GM23338 (cell line): ENCODE results near the gene SLC2A4RG. TPM values are rescaled to one million over a fixed set of nuclear protein-coding genes. Genes with fewer than 3 reads are reported as not detected.

Source experiments
- ATAC-seq: fragments of 200-7000 bp; cut with Tn5 transposase; 3 replicates; pipeline ENCODE4 v1.9.1; 2020
- DNase-seq: peaks from one replicate; pipeline ENCODE4 v3.0.0-alpha.2; 2015; ENCODE audit warnings: low spot score
- H2AFZ ChIP-seq: fragments of 200-600 bp; sonication (generic); 2 replicates; pipeline ENCODE4 v1.8.0; 2016; ENCODE audit warnings: antibody characterized with exemption, mild to moderate bottlenecking, moderate library complexity
- H3F3A ChIP-seq: fragments of 200-600 bp; sonication (generic); replicated peaks from 2 replicates; pipeline ENCODE4 v1.8.0; 2017; ENCODE audit warnings: antibody characterized with exemption, mixed run types, low read depth
- H3K27ac ChIP-seq: fragments of 200-600 bp; sonication (generic); 2 replicates; pipeline ENCODE4 v1.6.1; 2016; ENCODE audit warnings: low read depth
- H3K27me3 ChIP-seq: fragments of 200-600 bp; sonication (generic); 2 replicates; pipeline ENCODE4 v1.8.0; 2016; ENCODE audit warnings: mild to moderate bottlenecking, mixed run types, moderate library complexity; ENCODE audit not compliant: insufficient read depth
- H3K36me3 ChIP-seq: fragments of 200-600 bp; sonication (generic); 2 replicates; pipeline ENCODE4 v1.8.0; 2016; ENCODE audit warnings: mild to moderate bottlenecking; ENCODE audit not compliant: insufficient read depth
- H3K4me1 ChIP-seq: fragments of 200-600 bp; sonication (generic); 2 replicates; pipeline ENCODE4 v1.8.0; 2016; ENCODE audit warnings: mild to moderate bottlenecking, moderate library complexity; ENCODE audit not compliant: insufficient read depth
- H3K4me2 ChIP-seq: fragments of 200-600 bp; sonication (generic); 2 replicates; pipeline ENCODE4 v1.7.1; 2017; ENCODE audit warnings: mixed run types
- H3K4me3 ChIP-seq: fragments of 200-600 bp; sonication (generic); 2 replicates; pipeline ENCODE4 v1.6.1; 2016; ENCODE audit warnings: mixed run types
- H3K79me2 ChIP-seq: fragments of 200-600 bp; sonication (generic); replicated peaks from 2 replicates; pipeline ENCODE4 v1.8.0; 2017; ENCODE audit warnings: mild to moderate bottlenecking; ENCODE audit not compliant: insufficient read depth
- H3K9me2 ChIP-seq: fragments of 200-600 bp; sonication (generic); 2 replicates; pipeline ENCODE4 v1.8.0; 2017; ENCODE audit not compliant: insufficient read depth
- H4K20me1 ChIP-seq: fragments of 200-600 bp; sonication (generic); replicated peaks from 2 replicates; pipeline ENCODE4 v1.8.0; 2017; ENCODE audit warnings: mild to moderate bottlenecking; ENCODE audit not compliant: insufficient read depth
- H3K27ac Mint-ChIP-seq: 2 replicates; pipeline ENCODE4 v1.8.0; 2020; ENCODE audit warnings: inconsistent platforms, mild to moderate bottlenecking, moderate library complexity, mixed read lengths
- H3K27me3 Mint-ChIP-seq: 3 replicates; pipeline ENCODE4 v1.8.0; 2022; ENCODE audit warnings: low read depth, mild to moderate bottlenecking, moderate library complexity, mixed read lengths, inconsistent platforms; ENCODE audit not compliant: insufficient read depth, poor library complexity
- H3K36me3 Mint-ChIP-seq: 3 replicates; pipeline ENCODE4 v1.8.0; 2021; ENCODE audit warnings: low read depth, mild to moderate bottlenecking, inconsistent platforms, moderate library complexity, mixed read lengths
- H3K4me1 Mint-ChIP-seq: 3 replicates; pipeline ENCODE4 v1.8.0; 2020; ENCODE audit warnings: mild to moderate bottlenecking, inconsistent platforms, mixed read lengths
- H3K4me3 Mint-ChIP-seq: 3 replicates; pipeline ENCODE4 v1.8.0; 2021; ENCODE audit warnings: moderate library complexity, mild to moderate bottlenecking, inconsistent platforms, mixed read lengths
- H3K9me3 Mint-ChIP-seq: 3 replicates; pipeline ENCODE4 v1.8.0; 2020; ENCODE audit warnings: moderate library complexity, mild to moderate bottlenecking, inconsistent platforms, mixed read lengths
- CREB1 ChIP-seq: fragments of 250-450 bp; sonication (Bioruptor Pico); IDR thresholded peaks from 2 replicates; pipeline ENCODE4 v1.5.0; 2020; ENCODE audit warnings: low read depth, mild to moderate bottlenecking, moderate library complexity
- CTCF ChIP-seq, 2 experiments: fragments of 200-600 bp in 1 of 2; sonication (generic) in 1 of 2; conservative IDR thresholded peaks; 2 replicates each; pipeline versions ENCODE4 v1.5.1 to v1.6.1; 2016 to 2017; ENCODE audit warnings: antibody characterized with exemption in 2 of 2, low read depth in 2 of 2, mild to moderate bottlenecking in 2 of 2, moderate library complexity in 1 of 2
- ETS1 ChIP-seq: IDR thresholded peaks from 2 replicates; pipeline ENCODE4 v1.6.1; 2016; ENCODE audit warnings: antibody characterized with exemption
- EZH2 ChIP-seq: fragments of 200-600 bp; sonication (generic); IDR thresholded peaks from one replicate; pipeline ENCODE4 v1.8.0; 2017; ENCODE audit warnings: antibody characterized with exemption, mild to moderate bottlenecking, low read depth; ENCODE audit not compliant: unreplicated experiment
- EZH2phosphoT487 ChIP-seq: fragments of 200-600 bp; sonication (generic); IDR thresholded peaks from one replicate; pipeline ENCODE4 v1.8.1; 2018; ENCODE audit warnings: antibody characterized with exemption; ENCODE audit not compliant: unreplicated experiment
- JUNB ChIP-seq: IDR thresholded peaks from one replicate; pipeline ENCODE4 v1.6.1; 2016; ENCODE audit warnings: antibody characterized with exemption; ENCODE audit not compliant: unreplicated experiment
- NANOG ChIP-seq: IDR thresholded peaks from 2 replicates; pipeline ENCODE4 v1.6.1; 2016; ENCODE audit warnings: antibody characterized with exemption, borderline replicate concordance
- POLR2AphosphoS5 ChIP-seq: IDR thresholded peaks from 2 replicates; pipeline ENCODE4 v1.6.1; 2016; ENCODE audit warnings: antibody characterized with exemption, low read depth
- STAT1 ChIP-seq: IDR thresholded peaks from one replicate; pipeline ENCODE4 v1.6.1; 2016; ENCODE audit warnings: antibody characterized with exemption; ENCODE audit not compliant: unreplicated experiment
- ZNF114 ChIP-seq: fragments of 250-450 bp; sonication (Bioruptor Pico); IDR thresholded peaks from 2 replicates; pipeline ENCODE4 v1.5.0; 2020; ENCODE audit warnings: mild to moderate bottlenecking, moderate library complexity
- ZNF331 ChIP-seq: fragments of 250-450 bp; sonication (Bioruptor Pico); IDR thresholded peaks from 2 replicates; pipeline ENCODE4 v1.5.0; 2020; ENCODE audit warnings: low read depth, mild to moderate bottlenecking, moderate library complexity
- ZNF462 ChIP-seq: fragments of 250-450 bp; sonication (Bioruptor Pico); IDR thresholded peaks from 2 replicates; pipeline ENCODE4 v1.5.0; 2020; ENCODE audit warnings: mild to moderate bottlenecking, moderate library complexity
- polyA plus RNA-seq: library from polyadenylated mRNA; unstranded; fragments of >200 nt; fragmentation: Nextera tagmentation; extraction: Ambion mirVana; gene quantifications from 2 replicates; pipeline ENCODE4 v1.2.1, GENCODE V29; 2016
- total RNA-seq: library from RNA; depleted of rRNA; stranded (reverse); fragments of >200 nt; shearing (Covaris generic); gene quantifications from 2 replicates; pipeline ENCODE4 v1.2.3, GENCODE V29; 2014
- TF ChIP-seq, protein P1 (sequence below): IDR thresholded peaks from one replicate; pipeline ENCODE4 v1.6.1; 2018; ENCODE audit warnings: antibody characterized with exemption; ENCODE audit not compliant: unreplicated experiment

SLC2A4RG gene
- total and polyA plus RNA-seq, 2 experiments from 2014 or later = 22.8 to 42.0 TPM

GRCh38 chr20:63694584-63695423, 44.8 kb upstream of the SLC2A4RG start:
- Histone ChIP-seq H3K79me2 (no peaks in the 10 kb centered on the region), H3K27ac (no peak overlapping the region), H3K4me2 (no peak overlapping the region), H2AFZ (no peak overlapping the region), H3K27me3 (no peaks in the 10 kb centered on the region), H3K36me3 (no peaks in the 10 kb centered on the region), H3K4me1 (no peaks in the 10 kb centered on the region), H4K20me1 (no peaks in the 10 kb centered on the region), H3K9me2 (no peaks in the 10 kb centered on the region), H3F3A (peaks cover 4% of the 10 kb centered on the region; the same call in 1 of the 2 replicates), H3K4me3 (no peak overlapping the region)
- TF ChIP-seq CTCF (conservative IDR thresholded peaks at IDR 0.05; ENCODE audit: low read depth in 2 of 2) = no peak
- no peak for TF ChIP-seq NANOG
- TF ChIP-seq ZNF114 (CRISPR knock-in tag) = no peak
- TF ChIP-seq, protein P1, sequence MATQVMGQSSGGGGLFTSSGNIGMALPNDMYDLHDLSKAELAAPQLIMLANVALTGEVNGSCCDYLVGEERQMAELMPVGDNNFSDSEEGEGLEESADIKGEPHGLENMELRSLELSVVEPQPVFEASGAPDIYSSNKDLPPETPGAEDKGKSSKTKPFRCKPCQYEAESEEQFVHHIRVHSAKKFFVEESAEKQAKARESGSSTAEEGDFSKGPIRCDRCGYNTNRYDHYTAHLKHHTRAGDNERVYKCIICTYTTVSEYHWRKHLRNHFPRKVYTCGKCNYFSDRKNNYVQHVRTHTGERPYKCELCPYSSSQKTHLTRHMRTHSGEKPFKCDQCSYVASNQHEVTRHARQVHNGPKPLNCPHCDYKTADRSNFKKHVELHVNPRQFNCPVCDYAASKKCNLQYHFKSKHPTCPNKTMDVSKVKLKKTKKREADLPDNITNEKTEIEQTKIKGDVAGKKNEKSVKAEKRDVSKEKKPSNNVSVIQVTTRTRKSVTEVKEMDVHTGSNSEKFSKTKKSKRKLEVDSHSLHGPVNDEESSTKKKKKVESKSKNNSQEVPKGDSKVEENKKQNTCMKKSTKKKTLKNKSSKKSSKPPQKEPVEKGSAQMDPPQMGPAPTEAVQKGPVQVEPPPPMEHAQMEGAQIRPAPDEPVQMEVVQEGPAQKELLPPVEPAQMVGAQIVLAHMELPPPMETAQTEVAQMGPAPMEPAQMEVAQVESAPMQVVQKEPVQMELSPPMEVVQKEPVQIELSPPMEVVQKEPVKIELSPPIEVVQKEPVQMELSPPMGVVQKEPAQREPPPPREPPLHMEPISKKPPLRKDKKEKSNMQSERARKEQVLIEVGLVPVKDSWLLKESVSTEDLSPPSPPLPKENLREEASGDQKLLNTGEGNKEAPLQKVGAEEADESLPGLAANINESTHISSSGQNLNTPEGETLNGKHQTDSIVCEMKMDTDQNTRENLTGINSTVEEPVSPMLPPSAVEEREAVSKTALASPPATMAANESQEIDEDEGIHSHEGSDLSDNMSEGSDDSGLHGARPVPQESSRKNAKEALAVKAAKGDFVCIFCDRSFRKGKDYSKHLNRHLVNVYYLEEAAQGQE = no peak
- TF ChIP-seq EZH2 = no peak
- no peak for TF ChIP-seq ZNF462 (CRISPR knock-in tag)
- no peak for TF ChIP-seq POLR2AphosphoS5
- no peak for TF ChIP-seq EZH2phosphoT487
- no peak for TF ChIP-seq JUNB
- no peak for TF ChIP-seq ETS1
- TF ChIP-seq STAT1 = no peak
- TF ChIP-seq CREB1 (CRISPR knock-in tag) = no peak
- no peak for TF ChIP-seq ZNF331 (CRISPR knock-in tag)
- H3K36me3 Mint-ChIP-seq = peaks cover 27% of the 10 kb centered on the region
- no peak overlapping the region for H3K4me3 Mint-ChIP-seq
- H3K27ac Mint-ChIP-seq = no peak overlapping the region
- DNase-seq (no peak), ATAC-seq (no peak)
- peaks cover 32% of the 10 kb centered on the region for H3K27me3 Mint-ChIP-seq
- H3K9me3 Mint-ChIP-seq = peaks cover 14% of the 10 kb centered on the region; the same call in 2 of the 3 replicates
- H3K4me1 Mint-ChIP-seq = peaks cover 3% of the 10 kb centered on the region; the same call in 2 of the 3 replicates
